Stimulated activated naive CD8-positive, alpha-beta T cell treated with anti-CD3 and anti-CD28 coated beads, Interleukin-15, Interleukin-2, amounts not matched to agents 100 U/mL and 50 U/mL, for 24 hours (primary cell): Measurements from ENCODE around the gene TIAM1.

Experiments used
- ATAC-seq: fragments of 150-1000 bp; cut with Tn5 transposase; one replicate; pipeline ENCODE4 v1.10.0; 2021
- DNase-seq: peaks from one replicate; pipeline ENCODE4 v3.0.0; 2021

Gene TIAM1

DNA sequence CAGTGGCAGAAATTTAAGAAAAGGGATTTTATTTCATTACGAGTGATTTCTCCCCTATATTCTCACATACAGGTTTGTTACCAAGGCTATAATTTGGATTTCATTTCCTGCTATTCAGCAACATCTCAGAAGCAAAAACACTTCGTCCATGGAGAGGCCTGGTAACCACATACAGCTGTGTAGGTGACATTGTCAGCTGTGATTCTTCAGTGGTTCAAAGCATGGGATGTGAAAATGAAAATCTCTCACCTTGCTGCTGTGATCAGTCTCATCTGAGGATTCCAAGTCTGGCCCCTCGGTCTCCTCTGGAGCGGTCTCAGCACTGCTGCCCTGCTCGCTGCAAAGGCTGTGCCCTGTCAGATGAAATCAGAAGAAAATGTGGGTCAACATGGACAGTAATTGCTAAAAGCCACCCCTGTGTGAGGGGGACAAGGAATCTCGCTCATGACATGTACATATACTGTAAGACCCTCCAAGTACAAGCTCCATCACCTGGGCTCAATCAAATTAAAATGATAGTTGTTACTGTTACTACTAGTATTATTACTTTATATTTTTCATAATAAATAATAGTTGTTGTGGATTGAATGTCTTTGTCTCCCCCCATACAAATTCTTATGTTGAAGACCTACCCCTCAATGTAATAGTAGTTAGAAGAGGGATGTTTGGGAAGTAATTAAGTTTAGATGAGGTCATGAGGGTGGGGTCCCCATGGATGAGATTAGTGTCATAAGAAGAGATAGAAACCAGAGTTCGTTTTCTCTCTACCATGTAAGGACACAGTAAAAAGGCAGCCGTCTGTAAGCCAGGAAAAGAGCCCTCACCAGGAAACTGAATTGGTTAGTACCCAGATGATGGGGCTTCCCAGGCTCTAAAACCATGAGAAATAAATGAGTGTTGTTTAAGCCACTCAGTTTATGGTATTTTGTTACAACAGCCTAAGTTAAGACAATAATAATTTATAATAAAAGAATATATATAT, 179.1 kb downstream of the TIAM1 start:
- ATAC-seq (no peak), DNase-seq (no peak)

DNA sequence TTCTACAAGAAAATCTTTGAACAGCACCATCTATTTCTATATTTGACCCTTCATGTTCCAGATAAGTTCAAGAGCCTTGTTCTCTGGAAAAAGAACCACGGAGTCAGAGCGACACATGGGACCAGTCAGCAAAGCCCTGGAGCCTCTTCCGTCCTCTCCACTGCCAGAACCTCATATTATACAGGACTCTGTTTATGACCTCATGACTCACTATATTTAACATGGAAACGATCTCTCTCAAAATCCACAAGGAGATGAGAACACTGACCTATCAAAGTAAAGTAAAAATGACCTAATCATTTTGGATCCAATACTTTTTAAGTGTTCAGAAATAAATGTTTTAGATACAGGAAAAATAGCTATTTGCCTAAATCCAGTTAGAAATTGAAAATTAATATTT, 181.2 kb downstream of the TIAM1 start:
- no peak for ATAC-seq
- no peak for DNase-seq

DNA sequence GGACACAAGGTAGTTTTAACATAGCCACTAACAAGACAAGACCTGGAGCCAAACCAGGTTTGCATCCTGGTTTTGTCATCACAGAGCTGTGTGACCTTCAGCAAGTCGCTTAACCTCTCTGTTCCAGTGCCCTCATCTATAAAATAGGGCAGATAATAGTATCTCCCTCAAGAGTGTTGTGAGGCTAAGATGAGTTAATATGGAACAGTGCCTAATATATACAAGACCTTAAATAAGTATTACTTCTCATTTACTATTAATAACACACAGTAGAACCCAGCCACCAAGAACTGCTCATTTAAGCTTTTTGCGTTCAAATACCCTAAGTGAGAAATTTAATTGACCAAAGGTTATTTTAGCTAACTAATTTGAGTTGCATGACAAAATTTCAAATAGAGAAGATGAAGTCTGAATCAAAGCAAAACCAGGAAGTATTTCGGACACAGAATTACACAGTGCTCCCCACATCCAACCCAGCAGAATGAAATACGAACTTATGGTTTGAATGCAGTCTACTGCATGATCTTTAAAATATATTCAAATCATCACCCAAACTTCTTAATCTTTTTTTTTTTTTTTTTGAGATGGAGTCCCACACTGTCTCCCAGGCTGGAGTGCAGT, 181.9 kb downstream of the TIAM1 start:
- DNase-seq (no peak), ATAC-seq (no peak)

DNA sequence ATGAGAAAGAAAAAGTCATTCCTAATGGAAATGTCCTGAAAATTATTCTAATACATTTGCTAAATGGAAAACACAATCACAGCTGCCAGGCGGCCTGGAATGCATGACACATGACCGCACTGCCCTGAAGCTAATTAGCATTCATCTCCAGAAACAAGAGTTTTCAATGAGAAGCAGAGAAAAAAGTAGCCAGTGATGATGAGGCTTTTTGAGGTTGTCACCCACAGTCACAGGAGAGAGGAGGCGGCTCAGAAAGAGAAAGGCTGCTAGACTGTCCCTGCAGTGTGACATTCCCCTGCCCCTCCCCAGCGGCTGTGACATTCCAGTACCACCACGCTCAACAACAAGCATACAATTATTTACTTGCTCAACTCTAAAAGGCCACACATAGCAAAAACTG, 182.9 kb downstream of the TIAM1 start:
- DNase-seq (no peak), ATAC-seq (peak; percentile 73)

DNA sequence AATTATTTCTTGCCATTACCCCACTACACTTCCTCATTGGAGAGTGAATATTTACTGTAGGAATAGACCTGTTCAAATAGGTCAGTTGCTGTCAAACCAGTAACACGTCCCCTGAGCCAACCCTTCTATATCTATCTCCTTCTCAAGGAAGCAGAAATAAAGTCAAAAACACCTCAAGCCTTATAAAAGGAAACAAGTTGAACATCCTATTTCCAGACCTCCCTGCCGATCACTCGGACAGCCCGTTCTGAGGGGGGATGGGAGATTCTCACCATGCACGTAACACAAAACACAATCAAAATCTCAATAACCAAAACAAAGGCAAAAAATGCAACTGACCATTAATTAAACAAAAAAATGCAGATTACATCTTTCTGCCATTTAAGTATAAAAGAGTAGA, 184.3 kb downstream of the TIAM1 start:
- no peak for ATAC-seq
- no peak for DNase-seq

DNA sequence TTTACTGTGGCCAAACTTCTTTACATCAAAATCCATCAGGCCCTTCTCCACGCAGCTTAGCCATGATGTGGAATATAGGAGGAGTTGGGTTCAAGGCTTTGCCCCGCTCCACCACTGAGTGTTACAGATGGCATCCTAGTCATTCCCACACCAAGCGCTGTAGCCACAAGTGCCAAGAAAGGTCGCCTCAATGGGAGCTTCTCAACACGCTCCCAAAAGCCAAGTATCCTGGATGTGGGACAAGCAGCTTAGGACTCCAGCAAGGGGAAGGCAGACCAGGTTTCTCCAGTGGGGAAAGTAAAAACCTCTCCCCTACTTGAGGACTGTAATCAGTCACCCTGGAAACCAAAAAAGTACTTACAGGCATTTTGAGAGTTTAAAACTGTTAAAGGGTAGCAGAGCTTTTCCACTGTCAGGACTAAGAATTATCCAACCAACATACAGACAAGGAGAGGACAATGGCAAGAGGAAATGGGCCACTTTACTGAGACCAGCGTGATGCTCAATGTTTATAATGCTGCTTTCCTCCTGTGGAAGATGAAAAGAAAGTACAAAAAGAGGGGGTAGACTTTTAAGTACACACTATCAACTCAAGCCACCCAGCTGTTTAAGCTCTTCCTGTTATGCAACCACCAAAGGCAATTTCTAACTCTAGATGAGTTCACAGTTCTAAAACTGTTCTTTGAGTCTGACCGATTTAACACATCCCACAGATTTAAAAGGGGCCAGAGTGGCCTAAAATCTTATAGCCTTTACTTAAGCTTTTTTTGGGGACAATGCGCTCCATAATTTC, 185.1 kb downstream of the TIAM1 start:
- DNase-seq (no peak), ATAC-seq (no peak)

DNA sequence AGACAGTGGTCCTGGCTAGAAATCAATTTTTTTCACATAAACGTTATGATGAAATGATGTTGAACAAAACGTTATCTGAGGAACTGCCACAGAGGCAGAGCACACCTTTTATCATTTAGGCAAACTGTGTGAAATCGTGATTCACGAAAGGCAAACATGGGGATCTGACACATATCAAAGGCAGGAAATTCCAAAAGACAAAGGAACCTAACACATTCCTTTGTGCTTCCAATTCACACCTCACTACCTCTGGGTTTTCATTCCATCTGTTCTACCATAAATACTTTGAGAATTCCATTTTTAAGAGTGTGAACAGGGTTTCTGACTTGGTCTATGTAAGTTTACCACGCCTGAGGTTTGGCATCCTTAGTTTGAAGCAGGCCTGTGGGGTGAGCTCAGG, 186.3 kb downstream of the TIAM1 start:
- ATAC-seq, result no peak
- DNase-seq, result no peak

DNA sequence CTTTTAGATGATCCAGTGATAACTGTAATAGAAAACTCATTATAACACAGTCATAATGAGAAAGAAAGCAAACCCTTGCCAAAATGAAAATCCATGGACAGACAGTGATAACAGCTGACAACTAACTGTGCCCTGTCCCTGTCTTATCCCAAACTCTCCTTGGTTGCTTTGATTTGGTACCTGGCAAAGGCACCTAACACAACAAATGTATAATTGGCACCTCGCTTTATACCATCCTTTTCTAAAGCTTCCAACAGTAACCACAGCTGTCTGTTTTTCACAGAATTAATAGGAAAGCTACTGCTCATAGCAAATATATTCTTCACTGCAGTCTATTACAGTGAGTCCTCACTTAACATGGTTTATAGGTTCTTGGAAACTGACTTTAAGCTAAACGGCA, 187.4 kb downstream of the TIAM1 start:
- DNase-seq, result no peak
- no peak for ATAC-seq

DNA sequence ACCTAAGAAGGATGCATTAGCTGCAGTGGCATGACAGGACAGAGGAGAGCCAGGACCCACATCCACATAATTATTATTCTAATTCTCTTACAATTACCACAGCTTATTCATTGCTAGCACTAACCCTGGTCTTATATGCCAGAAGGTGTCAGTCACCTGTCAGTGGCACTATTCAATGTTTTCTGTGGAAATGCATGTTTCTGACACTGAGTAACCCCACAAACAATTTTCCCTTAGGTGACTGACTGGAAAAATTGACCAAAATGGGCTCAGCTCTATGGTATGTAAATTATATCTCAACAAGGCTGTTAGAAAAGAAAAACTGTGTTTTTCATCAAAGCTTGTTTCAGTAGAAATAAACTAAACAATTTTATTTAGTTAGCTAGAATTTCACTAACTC, 187.9 kb downstream of the TIAM1 start:
- DNase-seq, result no peak
- ATAC-seq, result peak; percentile 51

DNA sequence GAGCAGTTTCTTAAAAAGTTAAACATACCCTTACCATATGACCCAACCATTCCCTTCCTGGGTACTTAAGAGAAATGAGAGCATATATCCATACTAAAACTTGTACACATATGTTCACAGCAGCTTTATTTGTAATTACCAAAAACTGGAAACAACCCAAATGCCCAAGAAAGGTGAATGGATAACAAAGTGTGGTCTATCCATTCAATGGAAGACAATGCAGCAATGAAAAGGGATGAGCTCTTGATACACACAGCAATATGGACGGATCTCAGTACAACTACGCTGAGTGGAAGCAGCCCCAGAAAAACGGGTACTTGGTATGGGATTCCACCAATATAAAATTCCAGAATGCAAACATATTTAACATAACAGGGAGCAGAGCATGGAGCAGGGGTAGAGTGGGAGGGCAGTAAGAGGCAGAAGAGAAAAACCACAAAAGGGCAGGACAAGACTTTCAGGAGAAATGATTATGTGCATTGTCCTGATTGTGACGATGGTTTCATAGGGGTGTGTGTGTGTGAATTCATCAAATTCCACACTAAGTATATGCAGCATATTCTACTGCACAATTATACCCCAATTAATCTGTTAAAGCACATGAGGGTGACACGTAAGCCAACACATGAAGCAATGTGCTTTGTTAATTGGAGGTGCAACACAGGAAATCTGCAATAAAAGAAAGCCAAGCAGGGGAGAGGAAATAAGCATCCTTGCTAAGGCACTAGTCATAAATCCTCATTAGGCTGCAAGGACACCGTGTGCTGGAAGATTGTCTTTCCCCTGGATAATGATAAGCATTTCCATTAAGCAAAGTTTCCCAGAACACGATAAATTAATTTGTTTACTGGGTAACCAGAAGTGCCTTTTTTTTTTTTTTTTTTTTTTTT, 192.7 kb downstream of the TIAM1 start:
- ATAC-seq (no peak), DNase-seq (no peak)

DNA sequence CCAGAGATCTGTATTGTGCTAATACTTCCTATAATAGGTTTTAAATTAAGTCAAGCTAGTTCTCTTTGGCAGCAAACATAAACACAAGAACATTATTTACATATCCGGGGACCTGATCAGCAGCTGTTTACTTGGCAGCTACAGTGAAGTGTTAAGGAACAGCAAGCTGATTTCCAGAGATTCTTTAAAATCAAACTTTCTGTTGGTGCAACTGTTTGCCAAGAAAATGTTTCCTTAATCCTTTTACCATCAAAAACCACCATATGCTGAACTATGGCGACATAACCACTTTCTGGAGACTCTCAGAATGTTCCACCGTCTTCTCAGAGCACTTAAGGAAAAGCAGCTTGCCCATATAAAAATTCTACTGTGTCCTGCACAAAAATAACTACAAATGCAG, 198.8 kb downstream of the TIAM1 start:
- ATAC-seq, result no peak

DNA sequence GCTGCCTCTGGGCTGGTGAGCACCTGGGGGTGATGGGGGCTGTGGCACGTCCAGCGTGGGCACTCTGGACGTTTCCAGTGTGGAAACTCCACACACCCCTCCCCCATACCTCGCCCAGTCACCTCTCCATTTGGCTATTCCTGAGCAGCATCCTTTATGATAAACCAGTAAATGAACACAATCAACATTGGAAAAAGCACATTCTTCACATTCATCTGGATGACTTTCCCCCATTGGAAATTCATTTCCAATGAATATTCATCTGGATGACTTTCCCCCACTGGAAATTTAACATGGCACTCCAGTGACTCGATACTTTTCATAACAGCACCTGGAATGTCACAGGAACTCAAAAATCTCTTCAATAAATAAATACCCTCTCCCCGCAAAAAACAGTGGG, 201.0 kb downstream of the TIAM1 start:
- DNase-seq (no peak), ATAC-seq (no peak)

More for the DNA sequence above, 198.8 kb downstream of the TIAM1 start:
- no peak for DNase-seq

DNA sequence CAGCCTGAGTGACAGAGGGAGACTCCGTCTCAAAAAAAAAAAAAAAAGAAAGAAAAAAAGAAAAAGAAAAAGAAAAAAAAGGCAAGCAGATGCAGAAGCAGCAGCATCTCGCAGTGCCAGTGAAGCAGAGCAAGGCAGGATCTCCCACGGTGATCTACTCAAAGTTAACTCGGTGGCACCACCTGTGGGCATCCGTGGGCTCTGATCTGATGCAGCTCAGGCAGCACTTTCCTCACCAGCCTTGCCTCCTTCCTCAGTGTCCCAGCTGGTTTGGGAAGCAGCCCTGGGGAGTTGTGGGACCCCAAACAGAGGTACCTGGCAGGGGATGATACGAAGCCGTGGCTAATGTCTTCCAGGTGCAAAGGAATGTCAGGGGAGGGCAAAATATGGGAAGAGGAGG, 201.5 kb downstream of the TIAM1 start:
- ATAC-seq (no peak), DNase-seq (no peak)

DNA sequence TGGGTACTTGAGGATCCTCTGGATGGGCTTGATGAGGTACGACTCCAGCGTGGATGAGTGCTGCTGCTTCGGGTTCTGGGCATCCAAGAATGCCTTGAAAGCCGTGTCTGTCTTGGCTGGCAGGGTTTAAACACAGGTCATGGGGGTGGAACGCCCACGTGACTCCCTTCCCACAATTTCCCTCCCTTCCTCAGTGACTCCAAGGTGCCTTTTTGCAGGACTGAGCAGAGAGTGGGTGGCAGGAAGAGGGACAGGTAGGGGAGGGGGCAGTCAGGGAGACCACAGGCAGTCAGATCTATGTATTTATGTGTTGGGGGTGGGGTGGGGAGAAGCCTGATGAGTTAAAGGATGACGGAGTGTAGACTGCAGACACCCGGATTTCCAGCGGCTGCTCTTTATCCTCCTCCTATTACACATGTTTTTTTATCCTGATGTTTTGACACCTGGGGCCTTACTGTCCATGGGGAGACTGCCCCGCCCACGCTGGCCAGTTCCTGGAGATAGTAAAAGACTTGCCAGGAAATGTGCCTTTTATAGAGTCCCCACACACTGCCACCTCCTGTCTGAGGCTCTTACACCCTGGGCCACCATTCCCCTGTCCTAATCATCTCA, 202.6 kb downstream of the TIAM1 start:
- DNase-seq (no peak), ATAC-seq (no peak)

DNA sequence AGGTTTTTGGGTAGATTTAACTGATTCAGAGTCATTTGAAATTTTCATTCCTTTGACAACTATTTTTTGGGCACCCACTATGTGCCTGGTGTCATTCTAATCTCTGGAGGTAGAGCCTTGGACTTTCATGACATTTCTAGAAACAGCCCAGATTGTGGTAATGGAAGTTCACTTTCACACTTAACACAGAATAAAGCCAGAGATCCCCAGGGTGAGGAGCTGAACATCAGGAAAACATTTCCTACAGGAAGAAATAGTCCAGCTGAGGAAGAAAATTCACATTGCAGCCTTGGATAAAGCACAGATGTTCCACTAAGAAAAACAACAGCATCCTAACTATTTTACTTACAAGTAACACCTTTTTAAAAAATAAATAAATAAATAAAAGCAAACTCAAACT, 203.4 kb downstream of the TIAM1 start:
- ATAC-seq (no peak), DNase-seq (no peak)

DNA sequence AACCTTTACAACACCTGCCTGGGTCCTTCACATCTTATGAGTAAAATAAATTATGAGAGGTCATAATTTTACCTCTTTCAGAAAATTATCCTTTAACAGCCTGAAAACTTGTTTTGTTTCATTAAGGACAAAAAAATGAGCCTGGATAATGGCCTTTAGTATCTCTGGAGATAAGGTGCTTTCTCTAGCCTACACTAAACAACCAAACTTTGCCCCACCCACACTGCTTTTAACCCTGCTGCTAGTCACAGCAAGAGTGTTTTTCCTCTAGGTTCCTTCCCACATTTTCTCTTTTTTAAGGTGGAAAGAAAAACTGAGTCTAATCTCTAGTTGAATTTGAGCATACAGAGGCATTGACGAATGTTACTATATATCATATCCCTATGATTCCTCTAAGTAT, 204.0 kb downstream of the TIAM1 start:
- ATAC-seq, result no peak
- no peak for DNase-seq

DNA sequence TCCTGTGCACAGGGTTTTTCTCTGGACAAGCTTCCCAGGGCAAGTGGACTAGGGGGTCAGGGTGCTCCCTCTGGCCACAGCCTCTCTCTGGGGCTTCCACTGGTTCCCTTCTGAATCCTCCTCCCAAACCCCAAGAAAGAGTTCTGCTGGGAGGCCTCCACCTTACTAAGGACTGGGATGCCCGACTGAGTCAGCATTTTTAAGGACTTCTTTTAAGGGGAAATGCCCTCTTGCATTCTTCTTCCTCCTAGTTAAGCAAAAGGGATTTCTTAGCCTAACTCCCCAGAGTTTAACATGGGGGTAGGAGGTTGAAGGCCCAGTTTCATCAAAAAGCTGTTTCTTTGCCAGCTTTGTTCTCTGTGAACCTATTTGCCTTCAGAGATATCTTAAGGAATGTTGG, 206.1 kb downstream of the TIAM1 start:
- no peak for DNase-seq
- ATAC-seq, result no peak

DNA sequence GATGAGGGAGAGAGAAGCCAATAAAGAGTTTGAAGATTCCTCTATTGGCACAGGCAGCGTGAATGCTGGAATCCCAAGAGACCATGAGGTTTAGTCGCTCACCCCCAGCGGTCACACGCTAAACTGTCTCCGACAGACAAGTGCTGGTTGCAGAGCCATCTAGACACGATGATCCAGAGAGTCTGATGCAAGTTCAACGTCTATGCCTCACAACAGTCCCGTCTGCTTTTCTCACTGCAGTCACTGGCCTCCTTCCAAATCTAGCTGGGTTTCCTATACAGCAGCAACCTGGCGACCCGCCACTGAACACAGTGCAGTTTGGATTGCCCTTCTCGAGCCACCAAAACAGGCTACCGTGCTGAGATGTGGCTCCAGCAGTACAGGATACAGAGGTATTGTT, 207.2 kb downstream of the TIAM1 start:
- ATAC-seq (no peak), DNase-seq (no peak)

DNA sequence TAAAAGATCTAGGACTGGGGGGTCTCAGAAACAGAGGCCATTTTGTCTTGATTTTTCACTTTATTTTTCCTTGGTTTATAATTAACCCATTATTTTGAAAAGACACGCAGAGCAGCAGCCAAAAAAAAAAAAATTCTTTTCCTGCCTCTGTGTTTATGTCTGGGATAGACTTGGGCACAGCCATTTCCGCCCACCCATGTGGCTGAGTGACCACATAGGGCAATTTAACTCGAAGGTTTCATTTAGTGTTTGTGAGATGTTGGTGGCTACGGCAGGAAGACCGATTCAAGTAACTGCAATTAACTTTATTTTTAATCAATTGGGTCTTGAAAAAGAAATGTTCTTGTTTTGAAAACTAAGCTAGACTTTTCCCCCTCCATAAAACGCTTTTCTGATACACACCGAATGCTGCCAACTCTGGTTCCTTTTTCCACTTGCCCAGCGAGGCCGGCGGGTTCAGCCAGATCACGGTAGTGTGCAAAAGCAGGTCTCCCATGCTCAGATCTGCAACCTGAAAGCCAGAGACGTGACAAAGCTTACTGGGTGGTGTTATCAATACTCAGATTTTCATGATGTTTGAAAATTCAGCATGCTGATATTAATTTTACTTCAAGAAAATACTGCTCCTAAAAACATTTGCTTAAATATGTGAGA, 208.4 kb downstream of the TIAM1 start:
- DNase-seq (no peak), ATAC-seq (no peak)

DNA sequence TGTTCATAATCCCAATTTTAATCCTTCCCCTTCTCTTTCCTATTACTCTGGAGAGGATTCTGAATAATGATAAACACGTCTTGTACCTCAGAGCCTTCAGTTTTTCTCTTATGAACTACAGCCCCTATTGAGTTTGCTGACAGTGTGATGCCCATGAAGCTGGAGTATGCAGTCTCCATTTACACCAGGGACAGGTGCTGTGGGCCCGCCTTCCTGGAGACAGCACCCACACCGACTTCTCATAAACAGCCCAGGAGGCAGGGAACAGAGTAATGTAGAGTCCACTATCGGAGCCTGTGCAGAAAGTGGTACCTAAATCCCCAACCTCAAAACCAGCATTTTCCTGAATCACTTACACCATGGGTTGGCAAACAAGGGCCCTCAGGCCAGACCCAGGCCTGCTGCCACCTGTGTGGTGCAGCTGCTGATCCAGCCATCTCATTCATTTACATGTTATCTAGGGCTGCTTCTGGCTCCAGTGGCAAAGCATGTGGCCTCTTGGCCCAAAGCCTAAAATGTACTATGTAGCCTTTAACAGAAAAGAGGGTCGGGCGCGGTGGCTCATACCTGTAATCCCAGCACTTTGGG, 210.7 kb downstream of the TIAM1 start:
- peak; percentile 15 for ATAC-seq

More for the DNA sequence above, 210.7 kb downstream of the TIAM1 start:
- no peak for DNase-seq
